GM18505 (cell line): ENCODE measurements around the gene VSTM4.

Source experiments
- ATAC-seq: cut with Tn5 transposase; IDR thresholded peaks from one replicate; pipeline ENCODE4 v1.9.1; 2021; ENCODE audit not compliant: unreplicated experiment
- POLR2A ChIP-seq: IDR thresholded peaks from 4 replicates; pipeline ENCODE4 v1.6.1; 2011; ENCODE audit warnings: borderline replicate concordance; ENCODE audit not compliant: insufficient read depth, insufficient read length; ENCODE audit errors: extremely low read depth

Gene VSTM4

DNA sequence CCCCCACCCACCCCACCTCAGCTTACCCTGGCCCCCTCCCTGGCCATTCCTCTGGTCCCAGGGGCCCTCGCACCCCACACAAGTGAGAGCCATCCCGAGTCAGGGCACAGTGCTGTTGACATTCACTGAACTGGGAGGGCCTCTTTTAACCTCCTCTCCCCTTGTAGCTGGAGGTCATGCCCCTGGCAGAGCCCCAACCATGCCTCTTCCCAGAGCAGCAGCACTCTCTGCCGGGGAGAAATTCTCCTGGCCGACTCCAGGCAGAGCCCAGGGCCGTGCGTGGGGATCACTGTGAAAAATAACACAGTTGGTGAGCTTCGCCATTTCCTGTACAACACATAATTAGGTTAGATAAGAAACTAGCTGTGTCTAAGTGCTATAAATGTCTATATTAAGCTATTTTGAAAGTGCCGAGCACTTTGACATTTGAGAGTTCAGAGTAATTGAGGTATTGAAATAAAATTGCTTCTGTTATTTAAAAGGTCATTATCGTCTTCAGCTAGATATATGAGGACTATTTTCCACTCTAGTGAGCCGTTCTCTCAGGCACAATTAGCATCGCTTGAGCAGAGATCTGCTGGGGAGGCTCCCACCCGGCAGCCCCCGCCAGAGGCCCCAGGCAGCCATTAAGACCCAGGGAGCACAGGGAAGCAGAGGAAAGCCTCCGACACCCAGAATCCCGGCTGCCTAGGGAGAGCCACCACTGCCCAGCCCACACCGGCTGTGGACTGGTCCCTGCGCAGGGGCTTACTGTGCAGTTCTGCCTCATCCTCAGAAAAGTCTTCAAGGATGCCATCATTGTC lies 113.3 kb downstream of the VSTM4 start:
- ATAC-seq, result no peak
- no peak for TF ChIP-seq POLR2A

DNA sequence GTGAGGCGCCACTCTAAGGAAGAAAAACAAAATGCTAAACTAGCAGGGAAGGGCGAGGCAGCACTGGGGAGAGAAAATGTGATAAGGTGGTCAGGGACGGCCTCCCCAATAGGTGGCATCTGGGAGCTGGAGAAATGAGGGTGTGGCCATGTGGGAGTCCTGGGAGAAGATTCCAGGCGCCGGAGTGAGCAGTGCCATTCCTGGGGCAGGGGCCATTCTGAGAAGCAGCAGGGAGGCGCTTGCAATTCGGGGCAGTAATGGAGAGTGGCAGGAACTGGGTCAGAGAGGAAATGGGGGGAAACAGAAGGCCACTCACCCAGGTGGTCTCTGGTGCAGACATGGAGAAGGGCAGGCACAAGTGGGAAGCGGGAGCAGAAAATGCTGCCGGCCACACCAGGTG lies 113.9 kb downstream of the VSTM4 start:
- ATAC-seq, result no peak

DNA sequence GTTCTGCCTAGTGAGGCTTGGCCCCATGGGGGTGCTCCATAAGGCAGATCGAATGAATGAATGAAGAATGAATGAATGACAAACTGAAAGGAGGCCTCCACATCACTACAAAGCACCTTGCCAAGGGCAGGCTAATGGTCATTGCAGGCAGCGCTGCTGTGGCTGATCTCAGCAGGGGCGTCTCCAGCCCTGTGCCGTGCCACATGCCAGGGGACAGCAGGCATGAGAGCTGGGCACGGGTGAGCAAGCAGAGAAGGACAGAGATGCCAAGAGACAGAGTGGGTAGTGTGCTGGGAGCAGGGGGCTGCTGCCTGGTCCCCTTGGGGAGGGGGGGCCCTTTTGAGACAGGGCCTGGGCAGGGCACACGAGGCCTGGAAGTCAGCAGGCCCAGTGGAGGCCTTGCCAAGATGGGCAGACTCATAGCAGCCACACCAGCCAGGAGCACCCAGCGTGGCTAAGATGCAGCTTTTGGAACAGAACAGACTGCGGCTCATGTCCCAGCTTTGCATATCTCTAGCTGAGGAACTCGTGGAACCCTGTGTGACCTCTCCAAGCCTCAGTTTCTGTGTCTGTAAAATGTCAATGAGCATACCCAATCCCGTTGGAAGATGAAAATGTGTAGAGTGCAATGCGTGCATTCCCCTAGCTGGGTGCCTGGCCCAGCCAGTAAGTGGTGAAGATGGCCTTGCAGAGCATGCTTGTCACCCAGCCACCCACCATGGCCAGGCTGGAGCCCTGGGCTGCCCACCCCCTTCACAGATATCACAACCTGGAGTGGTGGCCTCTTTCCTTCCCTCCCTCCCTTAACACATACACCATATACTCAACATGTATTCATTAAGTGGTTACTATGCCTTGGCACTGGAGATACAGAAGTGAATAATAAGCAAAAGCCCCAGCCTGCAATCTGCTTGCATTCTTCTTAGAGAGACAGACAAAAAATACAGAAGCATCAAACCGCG lies 114.6 kb downstream of the VSTM4 start:
- ATAC-seq, result no peak
- no peak for TF ChIP-seq POLR2A

More for the DNA sequence above, 113.9 kb downstream of the VSTM4 start:
- TF ChIP-seq POLR2A, result no peak

DNA sequence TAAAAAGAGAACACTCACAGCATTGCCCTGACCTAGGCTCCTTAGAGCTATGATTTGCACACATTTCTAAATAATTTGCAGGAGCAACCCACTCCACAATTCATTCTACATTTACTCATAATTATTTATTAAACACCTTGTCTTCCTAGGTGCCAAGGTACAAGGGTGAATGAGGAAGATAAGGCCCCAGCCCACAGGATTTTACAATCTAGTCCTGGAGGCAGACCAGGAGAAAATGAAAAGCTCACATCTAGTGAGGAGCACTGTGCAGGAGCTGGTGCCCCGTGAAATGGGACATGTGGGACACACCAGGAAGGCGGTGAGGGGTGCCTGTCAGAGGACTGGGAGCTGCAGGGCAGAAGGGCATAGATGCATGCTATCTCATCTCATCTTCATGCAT lies 116.0 kb downstream of the VSTM4 start:
- no peak for TF ChIP-seq POLR2A
- no peak for ATAC-seq

DNA sequence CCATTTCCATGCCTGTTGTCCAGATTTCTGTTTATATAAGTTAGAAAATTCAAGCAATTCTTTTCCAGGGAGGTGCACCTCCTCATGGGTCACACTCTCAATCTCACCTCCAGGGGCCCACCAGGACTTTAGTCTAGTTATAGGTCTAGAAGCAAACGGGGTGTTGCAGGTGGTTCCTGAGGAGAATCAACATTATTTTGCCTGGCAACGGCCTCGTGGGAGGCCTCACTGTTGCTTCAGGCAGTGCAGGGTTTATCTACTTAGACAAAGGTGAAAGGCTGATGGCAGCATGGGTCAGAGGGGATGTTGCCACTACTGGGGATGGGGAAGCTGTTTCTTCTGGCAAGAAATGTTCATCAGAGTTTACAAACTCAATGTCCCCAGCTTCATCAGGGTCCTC lies 119.0 kb downstream of the VSTM4 start:
- TF ChIP-seq POLR2A, result no peak
- ATAC-seq, result no peak

DNA sequence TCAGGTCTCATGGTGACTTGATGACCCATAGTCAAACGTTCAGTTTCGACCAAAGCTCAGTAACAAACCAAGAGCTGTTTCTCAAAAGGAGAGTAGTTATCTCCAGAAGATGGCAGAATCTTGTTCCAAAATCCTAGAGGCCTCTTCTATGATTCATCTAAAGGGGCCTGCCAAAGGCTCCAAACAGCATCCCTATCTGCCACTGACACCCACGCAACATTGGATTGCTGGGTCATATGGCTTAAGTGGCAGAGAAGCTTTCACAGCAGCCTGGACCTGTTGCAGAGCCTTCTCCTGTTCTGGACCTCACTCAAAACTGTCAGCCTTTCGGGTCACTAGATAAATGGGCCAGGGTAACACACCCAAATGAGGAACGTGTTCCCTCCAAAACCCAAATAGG lies 121.7 kb downstream of the VSTM4 start:
- ATAC-seq, result no peak
- no peak for TF ChIP-seq POLR2A

DNA sequence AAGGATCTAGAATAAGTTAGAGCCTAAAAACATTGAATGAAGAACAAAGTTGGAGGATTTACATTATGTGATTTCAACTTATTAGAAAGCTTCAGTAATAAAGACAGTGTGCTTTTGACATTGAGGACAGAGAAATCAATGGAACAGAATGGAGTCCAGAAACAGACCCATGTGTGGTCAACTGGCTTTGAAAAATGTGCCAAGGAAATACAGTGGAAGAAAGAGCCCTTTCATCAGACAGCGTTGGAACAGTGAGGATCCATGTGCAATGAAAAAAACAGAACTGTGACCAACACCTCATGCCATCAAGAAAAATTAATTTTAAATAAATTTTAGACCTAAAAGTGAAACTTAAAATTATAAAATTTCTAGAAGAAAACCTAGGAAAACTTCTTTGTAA lies 125.1 kb downstream of the VSTM4 start:
- no peak for ATAC-seq
- TF ChIP-seq POLR2A, result no peak

DNA sequence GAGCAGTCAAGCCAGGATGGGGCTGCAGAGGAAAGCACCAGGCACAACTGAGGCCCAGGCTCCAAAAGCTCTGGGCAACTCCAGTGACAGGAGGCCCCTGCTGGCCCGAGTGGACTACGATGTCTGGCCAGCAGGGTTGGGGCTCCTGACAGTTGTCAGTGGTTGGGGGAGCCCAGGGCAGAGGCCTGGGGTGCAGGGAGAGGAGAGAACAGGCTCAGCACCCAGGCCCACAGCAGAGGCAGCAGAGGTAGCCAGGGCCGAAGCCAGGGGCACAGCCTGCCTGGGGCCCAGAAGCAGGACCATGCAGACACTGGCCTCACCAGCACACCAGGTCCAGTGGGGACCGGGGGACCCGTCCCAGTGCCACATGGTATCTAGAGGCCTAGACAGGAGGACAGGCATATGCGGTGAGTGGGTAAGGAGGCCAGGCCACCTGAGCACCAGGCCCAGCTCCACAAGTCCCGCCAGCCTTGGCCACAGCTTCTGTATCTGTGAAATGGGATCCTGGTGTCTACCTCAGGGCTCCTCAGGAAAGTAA lies 129.6 kb downstream of the VSTM4 start:
- no peak for TF ChIP-seq POLR2A
- ATAC-seq, result no peak

DNA sequence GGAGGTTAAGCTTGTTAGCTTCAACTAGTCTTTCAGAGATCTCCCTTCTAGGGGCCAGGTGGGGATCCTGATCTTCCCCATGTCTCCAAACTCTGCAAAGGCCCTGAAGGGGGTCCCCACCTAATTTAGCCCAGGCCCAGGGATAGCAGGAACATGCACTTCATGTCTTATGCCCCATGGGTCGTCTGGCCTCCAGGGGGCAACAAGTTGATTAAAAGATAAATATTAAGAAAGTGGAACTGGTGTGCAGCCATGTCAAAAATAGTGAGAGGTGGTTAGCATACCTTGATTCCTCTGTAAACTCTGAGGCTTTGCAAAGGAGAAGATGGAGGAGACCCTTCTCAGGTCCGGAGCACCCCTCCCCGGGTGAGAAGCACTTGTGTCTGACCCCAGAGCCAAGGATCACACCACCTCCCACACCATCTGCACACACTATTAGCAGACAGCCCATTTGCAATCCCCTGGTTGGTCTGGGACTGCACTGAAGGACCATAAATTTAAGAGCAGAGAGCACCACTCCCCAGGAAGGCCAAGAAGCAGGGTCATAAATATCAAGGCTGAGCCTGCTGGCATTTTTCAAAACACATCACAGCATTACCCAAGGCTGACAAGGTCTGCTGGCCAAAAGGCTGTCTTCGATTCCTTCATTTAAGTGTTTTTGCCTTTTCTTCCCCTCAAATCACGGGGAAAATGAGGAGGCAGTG lies 131.5 kb downstream of the VSTM4 start:
- ATAC-seq, result no peak
- TF ChIP-seq POLR2A, result no peak

DNA sequence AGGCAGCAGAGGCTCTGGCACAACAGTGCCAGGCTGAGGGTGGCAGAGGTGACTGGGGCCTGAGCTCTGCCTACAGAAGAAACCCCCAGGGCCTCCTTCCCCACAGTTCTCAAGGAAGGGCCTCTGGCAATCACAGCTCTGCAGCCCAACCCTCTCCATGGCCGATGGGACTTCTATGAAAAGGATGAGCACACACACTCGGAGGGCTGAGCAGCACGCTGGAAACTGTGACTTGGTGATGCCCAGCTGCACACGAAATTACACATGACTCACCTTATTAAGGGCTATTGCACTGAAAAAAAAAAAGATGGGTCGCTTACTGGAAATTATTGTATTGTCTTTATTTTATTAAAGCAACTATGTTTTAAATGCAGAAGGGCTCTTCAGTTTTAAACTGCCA lies 132.7 kb downstream of the VSTM4 start:
- no peak for ATAC-seq
- no peak for TF ChIP-seq POLR2A

DNA sequence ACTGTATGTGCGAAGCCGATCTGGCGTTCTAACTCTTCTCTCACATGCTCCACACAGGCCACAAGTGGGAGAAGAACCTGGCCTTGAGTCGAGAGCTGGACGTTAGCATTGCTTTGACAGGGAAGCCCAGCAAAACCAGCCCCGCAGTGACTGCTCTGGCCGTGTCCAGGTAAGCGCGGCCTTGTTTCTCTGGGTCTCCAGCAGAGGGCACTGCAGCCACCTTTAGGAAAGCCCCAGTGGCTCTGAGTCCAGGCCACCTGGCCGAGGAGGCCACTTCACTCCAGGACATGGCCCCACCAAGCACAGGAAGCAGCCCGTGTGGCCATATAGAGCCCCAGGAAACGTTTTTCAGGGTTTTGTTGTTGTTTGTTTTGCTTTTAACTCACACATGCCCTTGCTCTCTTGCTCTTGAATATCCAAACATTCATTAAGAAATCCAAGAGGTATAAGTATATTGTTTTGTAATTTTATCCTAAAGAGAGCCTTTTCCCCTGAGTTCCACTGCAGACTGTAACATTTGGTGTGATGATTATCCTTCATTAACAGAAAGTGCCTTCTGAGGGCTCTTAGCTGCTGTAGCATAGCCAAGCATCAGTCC lies 133.9 kb downstream of the VSTM4 start:
- no peak for TF ChIP-seq POLR2A
- no peak for ATAC-seq

DNA sequence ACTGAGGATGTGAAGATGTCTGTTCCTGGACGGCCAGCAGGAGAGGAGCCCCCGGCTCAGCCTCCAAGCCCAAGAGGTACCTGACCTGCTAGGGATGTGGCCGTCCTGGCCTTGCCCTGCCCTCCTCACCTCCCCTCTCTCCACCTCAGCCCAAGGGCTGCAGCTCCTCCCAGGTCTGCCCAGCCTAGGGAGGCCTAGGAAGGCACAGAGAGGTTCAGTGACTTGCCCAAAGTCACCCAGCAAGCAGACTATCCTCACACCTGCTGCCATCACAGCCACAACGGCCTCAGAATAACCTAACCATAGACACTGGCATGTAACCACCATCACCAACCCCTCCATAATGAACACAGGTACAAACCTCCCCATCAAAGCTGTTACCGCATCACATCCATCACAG lies 137.0 kb downstream of the VSTM4 start:
- TF ChIP-seq POLR2A, result no peak
- no peak for ATAC-seq

DNA sequence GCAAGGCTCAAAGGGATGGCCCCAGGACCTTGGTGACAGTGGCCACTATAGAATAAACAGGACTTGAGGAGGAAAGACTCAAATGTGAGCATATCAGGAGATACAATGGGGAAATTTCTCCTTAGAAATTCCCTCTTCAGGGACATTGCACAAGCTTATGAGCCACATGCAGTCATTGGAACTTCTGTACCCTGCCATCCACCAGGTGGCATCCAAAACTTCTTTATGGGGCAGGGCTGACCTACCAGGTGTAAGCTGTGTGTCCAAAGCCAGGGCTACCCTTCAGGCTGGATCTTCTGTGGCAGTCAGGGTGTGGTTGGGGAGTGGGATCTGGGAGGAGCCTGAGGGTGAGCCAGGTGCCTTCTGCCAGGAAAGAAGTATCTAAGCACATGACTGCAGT lies 139.1 kb downstream of the VSTM4 start:
- no peak for ATAC-seq
- no peak for TF ChIP-seq POLR2A
